NT2/D1 (cell line): ENCODE measurements around the gene TMEM53.

Experiments used
- SUZ12 ChIP-seq: IDR thresholded peaks from 2 replicates; pipeline ENCODE4 v1.6.1; 2011; ENCODE audit not compliant: insufficient read length, insufficient read depth; ENCODE audit errors: extremely low read depth
- YY1 ChIP-seq: IDR thresholded peaks from 2 replicates; pipeline ENCODE4 v1.6.1; 2011; ENCODE audit not compliant: insufficient read length, insufficient read depth
- ZNF274 ChIP-seq: IDR thresholded peaks from 2 replicates; pipeline ENCODE4 v1.6.1; 2011; ENCODE audit warnings: mild to moderate bottlenecking, low read depth, low read length

GRCh38 chr1:44701141-44701573 lies 26.9 kb upstream of the TMEM53 start:
- TF ChIP-seq YY1 (no peak), ZNF274 (no peak), SUZ12 (no peak)
